AG08396 (cell line): ENCODE measurements around the gene HBA1.
"Not testable (repeated sequence)": the region's sequence is repeated elsewhere in the genome, so short reads cannot be mapped to it uniquely, and the experiment has no call there.

Experiments used
- DNase-seq: peaks from one replicate; pipeline ENCODE4 v3.0.0; 2012; ENCODE audit warnings: low spot score, mixed read lengths

The HBA1 gene

DNA sequence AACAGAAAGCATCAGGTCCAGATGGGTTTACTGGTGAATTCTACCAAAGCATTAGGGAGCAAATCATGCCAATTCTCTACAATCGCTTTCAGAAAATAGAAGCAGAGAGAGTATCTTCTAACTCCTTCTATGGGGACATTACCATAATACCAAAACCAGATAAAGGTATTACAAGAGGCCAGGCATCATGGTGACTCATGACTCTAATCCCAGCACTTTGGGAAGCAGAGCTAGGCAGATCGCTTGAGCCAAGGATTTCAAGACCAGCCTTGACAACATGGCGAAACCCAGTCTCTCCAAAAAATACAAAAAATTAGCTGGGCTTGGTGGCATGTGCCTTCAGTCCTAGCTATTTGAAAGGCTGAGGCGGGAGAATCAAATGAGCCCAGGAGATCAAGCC is 26.8 kb downstream of the HBA1 start:
- no peak for DNase-seq

DNA sequence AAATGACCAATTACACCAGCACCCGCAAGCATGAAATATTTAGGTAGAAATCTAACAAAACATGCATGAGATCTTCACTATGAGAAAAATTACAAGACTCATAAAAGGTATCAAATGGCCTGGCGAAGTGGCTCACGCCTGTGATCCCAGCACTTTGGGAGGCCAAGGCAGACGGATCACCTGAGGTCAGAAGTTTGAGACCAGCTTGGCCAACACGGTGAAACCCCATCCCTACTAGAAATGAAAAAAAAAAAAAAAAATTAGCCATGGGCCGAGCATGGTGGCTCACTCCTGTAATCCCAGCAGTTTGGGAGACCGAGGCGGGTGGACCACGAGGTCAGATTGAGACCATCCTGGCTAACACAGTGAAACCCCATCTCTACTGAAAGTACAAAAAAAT is 27.6 kb downstream of the HBA1 start:
- DNase-seq: not testable (repeated sequence)

DNA sequence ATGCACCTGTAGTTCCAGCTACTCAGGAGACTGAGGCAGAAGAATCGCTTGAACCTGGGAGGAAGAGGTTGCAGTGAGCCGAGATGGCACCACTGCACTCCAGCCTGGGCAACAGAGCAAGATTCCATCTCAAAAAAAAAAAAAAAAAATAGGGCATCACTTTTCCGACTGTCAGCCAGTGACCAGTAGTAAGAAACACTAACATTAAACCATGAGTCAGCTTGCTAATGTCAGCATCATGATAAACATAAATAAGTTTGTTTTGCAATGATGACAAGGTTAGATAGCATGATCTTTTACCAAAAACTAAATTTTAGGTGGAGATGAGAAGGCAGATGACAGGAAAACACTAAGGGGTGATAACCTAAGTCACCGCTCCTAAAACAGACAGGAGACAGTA is 32.9 kb downstream of the HBA1 start:
- DNase-seq: not testable (repeated sequence)

DNA sequence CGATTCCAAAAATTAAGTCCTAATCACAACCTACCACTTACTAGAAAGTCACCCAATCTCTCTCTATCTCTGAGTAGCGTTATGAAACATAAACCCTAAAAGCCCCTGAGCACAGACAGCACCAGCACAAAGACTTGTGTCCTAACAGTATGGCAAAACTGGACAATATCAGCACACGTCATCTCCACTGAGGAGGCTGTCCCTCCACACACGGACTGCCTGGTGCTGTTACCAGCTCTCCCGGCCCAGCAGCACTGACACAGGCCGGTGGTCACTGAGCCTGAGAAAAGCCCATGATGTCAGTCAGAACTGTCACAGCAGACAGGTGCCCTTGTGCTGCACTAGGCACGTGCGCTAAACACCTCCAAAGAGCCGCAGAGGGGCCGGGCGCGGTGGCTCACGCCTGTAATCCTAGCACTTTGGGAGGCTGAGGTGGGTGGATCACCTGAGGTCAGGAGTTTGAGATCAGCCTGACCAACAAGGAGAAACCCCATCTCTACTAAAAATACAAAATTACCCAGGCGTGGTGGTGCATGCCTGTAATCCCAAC is 35.2 kb downstream of the HBA1 start:
- DNase-seq: not testable (repeated sequence)

GRCh38 chr16:212999-213398 is 36.5 kb downstream of the HBA1 start:
- no peak for DNase-seq

DNA sequence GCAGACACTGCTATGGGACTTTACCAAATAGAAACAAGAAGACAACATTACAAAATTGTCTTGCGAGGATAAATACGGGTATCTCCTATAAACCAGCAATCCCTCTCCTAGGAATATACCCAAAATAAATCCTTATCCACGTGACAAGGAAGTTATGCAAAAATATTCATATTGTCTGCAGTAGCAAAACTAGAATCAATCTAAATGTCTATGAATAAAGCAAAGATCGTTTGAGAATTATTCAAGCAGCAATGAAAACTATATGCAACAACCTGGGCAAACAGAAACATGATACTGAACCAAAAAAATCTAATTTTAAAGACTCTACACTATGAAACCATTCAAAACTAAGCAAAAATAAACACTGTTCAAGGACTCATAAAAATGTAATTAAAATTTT is 43.5 kb downstream of the HBA1 start:
- no peak for DNase-seq
